Lower leg skin (tissue), 3 donors: ENCODE data around the gene BBS1.

Experiments used
- POLR2A ChIP-seq, 2 donors: fragments of 450-650 bp; IDR thresholded peaks; one replicate each; pipeline ENCODE4 v1.6.1; 2016 to 2017; ENCODE audit warnings: antibody characterized with exemption in 2 of 2, mild to moderate bottlenecking in 1 of 2, moderate library complexity in 1 of 2
- TF ChIP-seq, protein P1 (sequence below), 3 donors: fragments of 450-650 bp; IDR thresholded peaks; one replicate each; pipeline ENCODE4 v1.5.1; 2016; ENCODE audit warnings: antibody characterized with exemption in 3 of 3, mild to moderate bottlenecking in 3 of 3, moderate library complexity in 2 of 3

DNA sequence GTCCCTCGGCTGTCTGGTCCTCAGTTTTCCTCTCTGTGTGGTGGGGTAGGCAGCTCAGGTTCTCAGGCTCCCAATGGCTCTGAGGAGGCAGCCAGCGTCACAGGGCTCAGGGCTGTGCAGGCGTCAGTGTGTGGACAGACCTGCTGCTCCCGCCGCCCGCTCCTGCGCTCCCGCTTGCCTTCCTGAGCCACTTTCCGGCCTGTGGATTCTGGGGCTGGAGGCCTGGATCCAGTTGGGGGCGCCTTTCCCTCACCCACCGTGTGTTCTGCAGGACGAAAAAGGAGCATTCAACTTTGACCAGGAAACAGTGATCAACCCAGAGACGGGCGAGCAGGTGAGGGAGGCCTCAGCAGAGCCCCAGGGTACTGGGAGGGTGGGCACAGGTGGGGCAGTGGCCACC lies 15.5 kb upstream of the BBS1 start:
- TF ChIP-seq, protein P1, sequence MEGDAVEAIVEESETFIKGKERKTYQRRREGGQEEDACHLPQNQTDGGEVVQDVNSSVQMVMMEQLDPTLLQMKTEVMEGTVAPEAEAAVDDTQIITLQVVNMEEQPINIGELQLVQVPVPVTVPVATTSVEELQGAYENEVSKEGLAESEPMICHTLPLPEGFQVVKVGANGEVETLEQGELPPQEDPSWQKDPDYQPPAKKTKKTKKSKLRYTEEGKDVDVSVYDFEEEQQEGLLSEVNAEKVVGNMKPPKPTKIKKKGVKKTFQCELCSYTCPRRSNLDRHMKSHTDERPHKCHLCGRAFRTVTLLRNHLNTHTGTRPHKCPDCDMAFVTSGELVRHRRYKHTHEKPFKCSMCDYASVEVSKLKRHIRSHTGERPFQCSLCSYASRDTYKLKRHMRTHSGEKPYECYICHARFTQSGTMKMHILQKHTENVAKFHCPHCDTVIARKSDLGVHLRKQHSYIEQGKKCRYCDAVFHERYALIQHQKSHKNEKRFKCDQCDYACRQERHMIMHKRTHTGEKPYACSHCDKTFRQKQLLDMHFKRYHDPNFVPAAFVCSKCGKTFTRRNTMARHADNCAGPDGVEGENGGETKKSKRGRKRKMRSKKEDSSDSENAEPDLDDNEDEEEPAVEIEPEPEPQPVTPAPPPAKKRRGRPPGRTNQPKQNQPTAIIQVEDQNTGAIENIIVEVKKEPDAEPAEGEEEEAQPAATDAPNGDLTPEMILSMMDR (IDR thresholded peaks at IDR 0.05): no peak
- no peak for TF ChIP-seq POLR2A (IDR thresholded peaks at IDR 0.05)
